HUES6 (cell line): Measurements from ENCODE around the gene MPDZ.

Experiments
- H3K27ac ChIP-seq: 2 replicates; pipeline ENCODE4 v1.7.0; 2013; ENCODE audit warnings: low read depth, mild to moderate bottlenecking, low read length, inconsistent platforms
- H3K27me3 ChIP-seq: 2 replicates; pipeline ENCODE4 v1.6.1; 2013; ENCODE audit warnings: low read length; ENCODE audit not compliant: control insufficient read depth, insufficient read depth
- H3K36me3 ChIP-seq: 2 replicates; pipeline ENCODE4 v1.6.1; 2013; ENCODE audit warnings: low read length; ENCODE audit not compliant: control insufficient read depth, insufficient read depth
- H3K4me1 ChIP-seq: 2 replicates; pipeline ENCODE4 v1.6.1; 2013; ENCODE audit warnings: low read length; ENCODE audit not compliant: control insufficient read depth, insufficient read depth
- H3K4me3 ChIP-seq: 2 replicates; pipeline ENCODE4 v1.5.1; 2013; ENCODE audit warnings: low read depth, low read length
- H3K9ac ChIP-seq: one replicate; pipeline ENCODE4 v1.6.1; 2013; ENCODE audit warnings: mild to moderate bottlenecking, low read length
- H3K9me3 ChIP-seq: 2 replicates; pipeline ENCODE4 v1.6.1; 2013; ENCODE audit warnings: low read depth, low read length; ENCODE audit not compliant: control insufficient read depth, insufficient read depth

Gene MPDZ

GRCh38 chr9:13139641-13140171 lies 139.8 kb downstream of the MPDZ start:
- peaks cover 10% of the 10 kb centered on the region for H3K4me1 ChIP-seq
- H3K27me3 ChIP-seq, result no peaks in the 10 kb centered on the region
- peak overlapping the region; percentile 4; the same call in 1 of the 2 replicates for H3K27ac ChIP-seq
- peaks cover 32% of the 10 kb centered on the region for H3K36me3 ChIP-seq
- H3K9ac ChIP-seq, result no peak overlapping the region
- no peaks in the 10 kb centered on the region for H3K9me3 ChIP-seq
- no peak overlapping the region for H3K4me3 ChIP-seq

DNA sequence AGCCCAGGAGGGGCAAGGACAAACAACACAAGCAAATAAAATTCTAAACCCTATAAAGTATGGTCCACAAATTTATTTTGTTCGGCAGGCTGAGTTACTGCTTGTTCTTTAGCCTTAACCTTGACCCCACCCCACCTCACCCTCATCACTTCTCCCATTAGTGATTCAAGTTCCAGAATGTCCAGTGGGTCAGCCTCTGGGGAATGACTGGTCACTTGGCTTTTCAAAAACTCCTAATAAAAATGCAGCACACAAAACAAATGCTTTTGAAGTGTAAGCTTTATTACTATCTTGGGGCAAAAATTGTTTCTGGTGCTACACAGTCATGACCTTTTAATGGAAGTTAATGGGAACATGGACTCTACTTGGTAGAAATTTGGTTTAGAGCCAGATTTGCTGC lies 142.1 kb downstream of the MPDZ start:
- Histone ChIP-seq H3K9ac (no peak overlapping the region), H3K4me3 (no peak overlapping the region), H3K27me3 (no peaks in the 10 kb centered on the region), H3K9me3 (no peaks in the 10 kb centered on the region), H3K36me3 (peaks cover 45% of the 10 kb centered on the region), H3K4me1 (peaks cover 6% of the 10 kb centered on the region), H3K27ac (no peak overlapping the region)

DNA sequence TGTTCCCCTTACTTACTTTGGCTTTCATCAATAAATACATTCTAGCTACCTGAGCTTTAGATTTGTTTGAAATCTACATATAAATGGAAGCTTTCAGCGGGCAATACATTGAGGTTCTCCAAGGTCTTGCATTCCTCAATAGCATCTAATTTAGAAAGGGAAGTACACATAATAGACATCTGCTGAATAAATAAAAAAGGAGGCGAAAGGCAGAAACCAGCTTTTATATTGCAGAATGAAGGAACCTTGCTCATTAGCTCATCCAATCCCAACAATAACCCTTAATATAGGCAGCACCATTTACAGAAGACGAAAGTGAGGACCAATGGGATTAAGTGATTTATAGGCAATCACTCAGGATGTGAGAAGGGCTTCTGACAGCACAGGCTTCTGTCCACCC lies 147.5 kb downstream of the MPDZ start:
- H3K9me3 ChIP-seq, result no peaks in the 10 kb centered on the region

DNA sequence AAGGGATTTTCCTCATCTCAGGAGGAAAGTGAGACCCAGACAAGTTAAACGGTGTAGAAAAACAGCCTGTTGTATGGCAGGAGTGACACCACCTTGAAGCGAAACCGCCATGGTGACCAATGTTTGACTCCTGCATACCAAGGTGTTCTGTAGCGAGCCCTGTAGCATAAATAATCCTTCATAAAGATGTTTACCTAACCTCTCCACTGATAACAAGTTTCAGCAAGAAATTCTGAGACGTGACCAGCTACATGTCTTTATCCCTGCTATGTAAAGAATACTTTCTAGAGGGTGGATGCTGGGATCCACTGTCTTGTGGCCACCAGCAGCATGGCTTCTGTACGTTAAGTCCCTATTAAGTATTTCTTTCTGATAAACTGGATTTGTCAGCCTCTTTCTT lies 148.1 kb downstream of the MPDZ start:
- H3K4me3 ChIP-seq, result no peak overlapping the region
- H3K4me1 ChIP-seq, result no peaks in the 10 kb centered on the region; the same call in 1 of the 2 replicates
- H3K9ac ChIP-seq, result no peak overlapping the region
- no peaks in the 10 kb centered on the region for H3K9me3 ChIP-seq
- H3K27ac ChIP-seq, result no peak overlapping the region
- no peaks in the 10 kb centered on the region for H3K27me3 ChIP-seq
- peaks cover 42% of the 10 kb centered on the region for H3K36me3 ChIP-seq

More for the DNA sequence above, 147.5 kb downstream of the MPDZ start:
- Histone ChIP-seq H3K4me1 (no peaks in the 10 kb centered on the region; the same call in 1 of the 2 replicates), H3K4me3 (no peak overlapping the region), H3K9ac (no peak overlapping the region), H3K36me3 (peaks cover 43% of the 10 kb centered on the region), H3K27me3 (no peaks in the 10 kb centered on the region), H3K27ac (no peak overlapping the region)

GRCh38 chr9:13128266-13128860 lies 151.1 kb downstream of the MPDZ start:
- no peaks in the 10 kb centered on the region; the same call in 1 of the 2 replicates for H3K4me1 ChIP-seq
- H3K9ac ChIP-seq, result no peak overlapping the region
- no peaks in the 10 kb centered on the region for H3K9me3 ChIP-seq
- peaks cover 34% of the 10 kb centered on the region for H3K36me3 ChIP-seq
- H3K27ac ChIP-seq, result no peak overlapping the region
- H3K27me3 ChIP-seq, result no peaks in the 10 kb centered on the region
- H3K4me3 ChIP-seq, result no peak overlapping the region

DNA sequence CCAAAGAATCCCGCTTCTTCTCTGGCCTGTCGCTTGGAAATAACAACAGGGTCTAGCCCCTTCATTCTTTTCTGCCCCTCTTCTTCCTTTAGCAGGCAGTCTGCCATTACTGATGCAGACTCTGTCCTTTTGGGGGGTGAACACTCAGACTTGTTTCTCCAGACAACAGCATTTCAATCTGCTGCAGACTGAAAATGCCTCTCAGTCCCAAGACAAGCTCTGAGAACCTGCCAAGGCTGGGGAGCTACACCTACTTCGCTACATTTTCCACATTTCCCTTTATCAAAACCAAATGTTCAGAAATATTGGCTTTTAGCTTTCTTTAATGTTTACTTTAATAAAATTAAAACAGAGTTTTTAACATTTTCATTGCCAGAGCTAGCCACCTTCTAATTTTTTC lies 152.4 kb downstream of the MPDZ start:
- no peak overlapping the region for H3K27ac ChIP-seq
- H3K9ac ChIP-seq, result no peak overlapping the region
- H3K27me3 ChIP-seq, result no peaks in the 10 kb centered on the region
- H3K9me3 ChIP-seq, result no peaks in the 10 kb centered on the region
- no peaks in the 10 kb centered on the region; the same call in 1 of the 2 replicates for H3K4me1 ChIP-seq
- peaks cover 33% of the 10 kb centered on the region for H3K36me3 ChIP-seq
- H3K4me3 ChIP-seq, result no peak overlapping the region

GRCh38 chr9:13125261-13125660 lies 154.2 kb downstream of the MPDZ start:
- Histone ChIP-seq H3K36me3 (peaks cover 43% of the 10 kb centered on the region), H3K27ac (no peak overlapping the region), H3K4me1 (no peaks in the 10 kb centered on the region), H3K27me3 (no peaks in the 10 kb centered on the region), H3K4me3 (no peak overlapping the region), H3K9ac (no peak overlapping the region), H3K9me3 (no peaks in the 10 kb centered on the region)

DNA sequence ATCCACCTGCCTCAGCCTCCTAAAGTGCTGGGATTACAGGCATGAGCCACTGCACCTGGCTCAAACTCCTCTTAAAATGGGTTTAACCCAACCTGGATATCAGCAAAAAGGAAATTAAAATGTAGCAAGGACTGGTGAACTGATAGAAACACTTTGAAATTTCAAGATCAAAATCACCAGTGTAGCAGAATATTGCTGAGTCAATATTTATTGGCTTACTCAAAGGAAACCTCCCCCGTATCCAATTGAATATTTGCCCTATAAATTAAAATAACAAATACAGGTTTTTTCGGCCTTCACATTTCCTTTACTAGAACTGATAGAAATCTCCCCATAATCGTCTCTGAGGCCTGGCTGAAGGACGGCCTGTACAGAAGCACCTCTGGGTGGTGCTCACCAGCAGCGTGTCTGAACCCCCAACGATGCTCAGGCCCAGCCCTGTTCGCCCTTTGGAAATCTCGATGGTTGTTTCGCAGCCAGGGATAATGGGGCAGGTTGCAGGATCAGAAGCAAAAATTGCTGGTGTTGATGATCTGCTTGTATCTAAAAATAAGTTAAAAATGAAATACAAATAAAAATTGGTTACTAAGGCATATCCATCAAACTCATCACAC lies 156.6 kb downstream of the MPDZ start:
- H3K9me3 ChIP-seq, result no peaks in the 10 kb centered on the region
- H3K4me1 ChIP-seq, result peaks cover 6% of the 10 kb centered on the region; the same call in 1 of the 2 replicates
- no peak overlapping the region for H3K27ac ChIP-seq
- H3K4me3 ChIP-seq, result no peak overlapping the region
- no peak overlapping the region for H3K9ac ChIP-seq
- H3K27me3 ChIP-seq, result no peaks in the 10 kb centered on the region
- peaks cover 40% of the 10 kb centered on the region for H3K36me3 ChIP-seq

DNA sequence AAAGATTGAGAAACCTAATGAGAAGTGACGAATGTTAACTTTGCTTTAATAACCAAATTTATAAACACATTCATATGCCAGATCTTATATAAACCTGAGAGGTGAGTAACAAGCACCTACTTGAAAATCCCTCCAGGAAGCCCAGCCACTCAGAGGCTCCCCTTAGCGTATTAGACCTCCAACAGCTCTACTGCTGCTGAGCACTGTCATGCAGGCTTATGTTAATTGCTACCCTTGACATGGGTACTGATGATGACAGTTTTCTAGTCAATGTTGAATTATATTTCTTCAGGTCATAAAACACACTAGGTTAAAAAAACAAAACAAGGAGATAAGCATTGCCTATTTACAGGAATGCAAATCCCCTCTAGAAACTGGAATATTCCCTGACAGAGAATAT lies 161.2 kb downstream of the MPDZ start:
- Histone ChIP-seq H3K27me3 (no peaks in the 10 kb centered on the region), H3K4me1 (peaks cover 6% of the 10 kb centered on the region; the same call in 1 of the 2 replicates), H3K9ac (no peak overlapping the region), H3K36me3 (peaks cover 27% of the 10 kb centered on the region), H3K4me3 (no peak overlapping the region), H3K9me3 (no peaks in the 10 kb centered on the region), H3K27ac (no peak overlapping the region)

DNA sequence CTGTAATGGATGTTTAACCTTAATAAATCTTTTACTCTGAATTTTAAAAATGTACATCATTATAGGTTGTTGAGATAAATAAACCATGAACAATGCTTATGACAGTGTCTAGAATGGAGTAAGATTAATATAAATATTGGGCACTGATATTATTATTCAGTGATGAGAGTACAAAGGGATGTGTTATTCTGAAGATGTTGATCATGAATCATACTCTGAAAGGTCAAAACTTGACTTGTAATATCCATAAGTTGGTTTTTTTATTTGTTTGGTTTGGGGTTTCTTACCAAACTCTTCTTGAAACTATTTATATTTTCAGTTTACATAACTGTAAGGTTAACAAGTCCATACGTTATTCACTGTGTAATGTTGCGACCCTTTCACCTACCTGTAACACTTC lies 163.2 kb downstream of the MPDZ start:
- Histone ChIP-seq H3K36me3 (peaks cover 31% of the 10 kb centered on the region), H3K9ac (no peak overlapping the region), H3K9me3 (no peaks in the 10 kb centered on the region), H3K4me3 (no peak overlapping the region), H3K4me1 (peaks cover 6% of the 10 kb centered on the region; the same call in 1 of the 2 replicates), H3K27ac (no peak overlapping the region), H3K27me3 (no peaks in the 10 kb centered on the region)

DNA sequence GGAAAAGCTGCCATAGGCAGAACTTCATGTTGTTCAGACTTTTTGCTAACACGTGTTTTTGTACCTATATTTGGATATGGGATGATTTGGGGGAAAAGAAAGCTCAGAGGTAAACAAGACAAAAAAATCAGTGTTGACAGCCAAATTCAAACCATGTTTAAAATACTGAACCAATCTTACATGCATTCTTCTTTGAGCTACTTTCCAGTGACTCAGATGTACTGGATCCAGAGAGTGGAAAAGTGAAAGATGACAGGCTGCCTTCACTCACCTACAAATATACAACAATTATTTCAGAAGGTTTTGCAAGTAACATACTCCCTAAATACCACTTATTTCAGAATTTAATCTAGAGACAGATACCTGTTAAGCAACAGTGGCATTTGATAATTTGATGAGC lies 165.7 kb downstream of the MPDZ start:
- no peak overlapping the region for H3K9ac ChIP-seq
- H3K4me3 ChIP-seq, result no peak overlapping the region
- H3K9me3 ChIP-seq, result no peaks in the 10 kb centered on the region
- peaks cover 6% of the 10 kb centered on the region; the same call in 1 of the 2 replicates for H3K4me1 ChIP-seq
- no peak overlapping the region for H3K27ac ChIP-seq
- H3K27me3 ChIP-seq, result no peaks in the 10 kb centered on the region
- peaks cover 42% of the 10 kb centered on the region for H3K36me3 ChIP-seq
